GM19467 (cell line): ENCODE data around the gene OR51E1.
A peak's percentile ranks its signal among the peaks of the same experiment; 100 is the strongest.

ENCODE experiments used
- ATAC-seq: cut with Tn5 transposase; IDR thresholded peaks from one replicate; pipeline ENCODE4 v1.9.1; 2021; ENCODE audit warnings: mild to moderate bottlenecking, moderate library complexity; ENCODE audit not compliant: unreplicated experiment

Gene OR51E1, protein sequence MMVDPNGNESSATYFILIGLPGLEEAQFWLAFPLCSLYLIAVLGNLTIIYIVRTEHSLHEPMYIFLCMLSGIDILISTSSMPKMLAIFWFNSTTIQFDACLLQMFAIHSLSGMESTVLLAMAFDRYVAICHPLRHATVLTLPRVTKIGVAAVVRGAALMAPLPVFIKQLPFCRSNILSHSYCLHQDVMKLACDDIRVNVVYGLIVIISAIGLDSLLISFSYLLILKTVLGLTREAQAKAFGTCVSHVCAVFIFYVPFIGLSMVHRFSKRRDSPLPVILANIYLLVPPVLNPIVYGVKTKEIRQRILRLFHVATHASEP

DNA sequence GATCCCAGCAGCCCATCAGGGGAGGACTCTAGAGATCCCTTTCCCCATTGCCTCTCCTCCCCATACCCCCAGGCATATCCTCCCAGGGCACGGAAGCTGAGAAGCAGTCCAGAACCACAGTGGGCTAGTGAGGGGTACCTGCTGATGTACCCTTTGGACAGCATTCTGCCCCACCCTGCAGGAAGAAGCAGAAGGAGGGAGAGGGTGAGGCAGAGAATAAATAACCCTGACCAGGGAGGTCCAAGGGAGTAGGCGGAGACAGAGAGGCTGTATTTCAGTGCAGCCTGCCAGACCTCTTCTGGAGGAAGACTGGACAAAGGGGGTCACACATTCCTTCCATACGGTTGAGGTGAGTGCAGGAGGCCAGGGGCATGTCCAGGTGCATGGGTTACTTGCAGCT, at the start of gene OR51E1:
TSS of gene OR51E1 (plus strand) at position 301 of the 400 bp plus-strand sequence. CDS start 8,545 bp downstream, outside the sequence.
- no peak for ATAC-seq

DNA sequence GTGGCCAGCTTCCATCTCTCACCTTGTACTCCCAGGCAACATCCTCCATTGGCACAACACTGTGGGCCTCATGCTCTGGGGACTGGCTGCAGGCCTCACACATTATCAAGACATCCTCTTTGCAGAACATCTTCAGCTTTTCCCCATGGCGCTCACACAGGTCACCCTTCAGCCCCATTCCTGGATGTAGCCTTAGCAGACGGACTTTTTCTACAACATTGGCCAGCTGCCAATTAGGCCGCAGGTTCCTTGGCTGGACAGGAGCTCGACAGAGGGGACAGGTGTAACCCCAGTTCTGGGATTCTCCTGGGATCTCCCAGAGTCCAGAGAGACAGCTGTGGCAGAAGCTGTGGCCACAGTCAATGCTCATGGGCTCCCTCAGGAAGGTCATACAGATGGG, 38.7 kb upstream of the OR51E1 start:
- no peak for ATAC-seq

DNA sequence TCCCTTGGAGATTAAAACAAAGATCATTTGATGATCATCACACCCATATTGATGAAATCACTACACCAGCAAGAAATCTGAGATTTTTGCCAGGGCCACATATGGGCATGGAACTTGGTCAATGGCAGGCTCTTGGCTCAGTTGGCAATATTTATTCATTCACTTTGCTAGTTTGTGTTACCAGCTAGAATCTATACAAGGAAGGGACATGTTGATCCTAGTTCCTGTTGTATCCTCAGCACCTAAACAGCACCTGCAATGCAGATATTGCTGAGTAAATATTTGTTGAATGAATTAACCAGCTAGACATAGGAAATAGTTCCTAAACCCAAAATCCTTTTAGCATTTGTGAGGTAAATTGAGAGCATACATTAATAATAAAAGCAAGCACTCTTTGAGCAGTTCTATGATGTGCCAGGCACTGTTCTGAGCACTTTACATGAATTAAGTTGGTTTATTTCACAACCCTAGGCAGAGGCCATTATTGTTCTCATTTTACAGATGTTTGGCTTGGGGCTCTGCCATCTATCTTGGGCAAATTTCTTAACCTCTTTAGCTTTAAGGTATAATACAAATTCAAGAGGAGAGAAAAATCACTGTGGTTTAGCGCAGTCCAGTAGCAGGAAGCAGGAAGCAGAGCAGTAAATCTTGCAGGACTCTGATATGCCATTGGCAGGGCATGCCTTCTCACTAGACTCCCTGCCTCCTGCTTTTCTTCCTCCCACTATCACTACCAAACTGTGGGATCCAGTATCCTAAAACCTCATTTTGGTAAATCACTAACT, 37.4 kb upstream of the OR51E1 start:
- ATAC-seq = no peak

DNA sequence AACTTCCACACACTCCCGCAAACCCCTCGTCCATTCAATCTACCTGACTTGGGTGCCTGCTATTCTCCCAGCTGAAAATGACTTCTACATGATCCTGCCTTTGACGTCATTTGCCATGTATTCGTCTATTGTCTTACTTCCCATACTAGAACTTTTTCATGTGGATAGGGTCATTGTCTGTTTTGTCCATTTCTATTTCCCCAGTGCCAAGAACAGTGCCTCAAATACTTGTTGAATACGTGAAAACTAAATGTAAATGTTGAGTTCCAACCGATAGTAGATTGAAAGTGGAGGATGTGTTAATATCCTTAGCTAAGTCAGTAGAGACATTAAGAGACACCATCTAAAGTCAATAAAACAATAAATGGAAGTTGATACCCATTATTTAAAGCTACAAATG, 36.7 kb upstream of the OR51E1 start:
- ATAC-seq = no peak

DNA sequence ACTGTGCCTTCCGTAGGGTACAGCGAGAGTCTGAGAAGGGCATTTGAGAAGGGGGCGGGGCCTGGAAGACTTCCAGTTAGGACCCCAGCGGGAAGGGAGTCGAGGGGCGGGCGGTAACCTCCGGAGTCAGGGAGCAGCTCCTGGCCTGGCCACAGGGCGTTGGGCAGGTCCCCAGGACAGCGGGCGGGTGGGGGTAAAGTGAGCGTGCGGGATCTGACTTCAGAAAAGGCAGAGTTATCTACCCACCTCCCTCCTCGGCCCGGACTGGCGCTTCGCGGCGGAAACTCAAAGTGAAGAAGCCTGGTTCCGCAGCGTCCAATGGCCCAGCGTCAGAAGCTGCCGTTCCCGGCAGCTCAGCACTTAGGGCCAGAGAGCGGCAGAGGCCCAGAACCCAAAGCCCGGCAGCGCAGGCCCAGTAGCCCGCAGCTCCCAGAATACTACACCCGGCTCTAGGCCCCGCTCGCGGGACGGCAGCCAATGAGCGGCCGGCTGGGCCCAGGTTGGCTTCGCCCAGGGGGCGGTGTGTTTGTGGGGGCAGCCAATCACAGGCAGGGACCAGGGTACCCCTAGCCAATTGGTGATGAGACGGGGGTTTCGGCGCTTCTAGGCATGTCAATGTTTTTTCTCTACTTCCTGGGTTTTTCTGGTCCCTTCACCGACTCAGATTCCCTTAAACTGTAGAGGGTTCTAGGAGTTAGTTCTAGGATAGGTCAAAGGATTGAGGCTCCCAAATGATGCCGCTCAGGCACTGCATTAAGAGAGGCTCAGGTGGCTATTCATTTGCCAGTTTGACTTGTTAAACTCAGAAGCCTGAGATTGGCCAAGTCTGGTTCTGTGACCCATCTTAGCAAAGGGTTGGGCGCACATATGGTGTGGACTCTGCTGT, 35.8 kb upstream of the OR51E1 start, which contains the start of gene TRIM68:
TSS of gene TRIM68 (minus strand) at position 451 of the 886 bp plus-strand sequence. CDS start 2,727 bp downstream, outside the sequence.
- peak; percentile 100 for ATAC-seq

DNA sequence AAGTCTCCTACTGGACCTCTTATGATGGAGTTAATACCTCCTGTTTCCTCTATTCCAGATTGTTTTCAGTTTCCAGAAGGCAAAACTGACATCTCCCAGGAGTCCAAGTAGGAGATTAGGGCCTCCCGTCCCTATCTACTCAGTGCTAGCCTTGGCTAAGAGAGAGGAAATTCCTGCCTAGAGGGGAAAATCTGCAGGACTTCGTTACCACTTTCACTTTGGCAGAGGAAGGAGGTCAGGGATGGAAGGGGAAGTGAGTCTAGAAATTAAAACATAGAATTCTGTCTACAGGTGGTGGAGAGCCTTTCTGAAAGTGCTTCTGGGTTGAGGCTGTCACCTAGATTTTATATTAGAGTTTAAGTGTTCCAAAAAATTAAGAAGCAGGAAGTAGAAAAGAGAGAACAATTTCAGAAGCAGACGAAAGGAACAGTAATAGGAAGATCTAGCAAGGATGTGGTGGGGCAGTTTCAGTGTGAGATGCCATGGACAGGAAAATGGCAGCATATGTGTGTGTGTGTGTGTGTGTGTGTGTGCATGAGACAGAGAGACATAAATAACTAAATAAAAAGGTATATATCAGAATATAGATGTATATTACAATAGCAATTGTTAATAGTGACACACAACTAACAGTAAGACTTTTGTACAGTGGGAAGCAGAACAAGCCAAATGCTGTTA, 33.4 kb upstream of the OR51E1 start:
- ATAC-seq = no peak

DNA sequence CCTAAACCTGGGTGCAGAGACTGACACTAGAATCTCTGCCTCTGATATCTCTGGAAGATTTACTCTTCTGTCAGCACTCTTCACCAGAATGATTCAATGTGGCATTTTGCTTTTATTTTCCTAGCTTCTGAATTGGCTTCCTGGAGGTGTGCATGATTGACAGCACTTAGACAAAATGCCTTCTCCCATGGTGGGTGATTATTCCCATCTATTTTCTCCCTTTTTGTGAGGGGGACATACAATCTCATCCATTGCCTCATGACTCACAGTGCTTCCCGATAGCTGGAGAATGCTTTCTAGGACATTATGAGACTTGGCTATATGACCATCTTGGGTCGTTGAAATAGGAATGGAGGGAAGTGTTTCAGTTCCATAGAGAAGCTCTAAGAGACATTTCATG, 31.8 kb upstream of the OR51E1 start:
- ATAC-seq = no peak

DNA sequence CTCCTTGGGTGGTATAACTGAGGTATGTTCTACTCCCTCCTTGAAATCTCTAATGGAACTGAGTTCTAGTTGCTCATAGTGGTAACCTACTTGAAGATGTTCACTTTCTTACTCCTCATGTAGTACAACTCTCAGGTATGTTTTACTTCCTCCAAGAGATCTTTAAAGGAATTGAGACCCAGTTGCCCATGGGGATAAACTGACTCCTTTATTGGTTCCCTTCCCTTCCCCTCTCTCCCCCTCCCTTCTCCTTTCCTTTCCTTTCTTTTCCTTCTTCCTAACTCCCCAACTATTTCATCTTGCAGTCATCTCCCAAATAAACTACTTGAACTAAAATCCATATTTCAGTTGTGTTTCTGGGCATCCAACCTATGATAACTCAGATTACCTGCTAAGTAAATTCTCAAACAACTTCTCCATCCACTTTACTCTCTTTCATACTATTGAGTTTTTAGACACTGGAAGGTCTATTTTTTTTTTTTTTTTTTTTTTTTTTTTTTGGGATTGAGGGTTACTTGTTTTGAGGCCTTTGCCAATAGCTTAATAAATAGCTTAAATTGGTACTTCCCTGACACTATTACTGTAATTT, 27.8 kb upstream of the OR51E1 start:
- ATAC-seq = no peak

DNA sequence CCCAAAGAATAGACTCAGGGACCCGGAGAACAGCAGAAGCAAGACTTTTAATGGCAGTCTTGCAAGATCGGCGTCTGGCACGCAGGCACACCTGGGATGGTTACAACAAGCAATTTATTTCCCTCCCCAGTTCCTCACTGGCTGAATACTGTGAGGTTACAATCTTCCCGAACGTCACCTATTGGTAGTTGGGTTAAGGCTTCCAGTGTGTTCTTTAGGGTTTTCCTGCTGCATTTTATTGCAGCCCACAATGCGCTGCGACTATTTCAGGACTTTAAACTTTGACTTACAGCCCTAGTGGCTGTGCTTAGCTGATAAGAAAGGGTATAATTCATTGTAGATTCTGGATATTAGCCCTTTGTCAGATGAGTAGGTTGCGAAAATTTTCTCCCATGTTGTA, 24.3 kb upstream of the OR51E1 start:
- ATAC-seq = no peak

DNA sequence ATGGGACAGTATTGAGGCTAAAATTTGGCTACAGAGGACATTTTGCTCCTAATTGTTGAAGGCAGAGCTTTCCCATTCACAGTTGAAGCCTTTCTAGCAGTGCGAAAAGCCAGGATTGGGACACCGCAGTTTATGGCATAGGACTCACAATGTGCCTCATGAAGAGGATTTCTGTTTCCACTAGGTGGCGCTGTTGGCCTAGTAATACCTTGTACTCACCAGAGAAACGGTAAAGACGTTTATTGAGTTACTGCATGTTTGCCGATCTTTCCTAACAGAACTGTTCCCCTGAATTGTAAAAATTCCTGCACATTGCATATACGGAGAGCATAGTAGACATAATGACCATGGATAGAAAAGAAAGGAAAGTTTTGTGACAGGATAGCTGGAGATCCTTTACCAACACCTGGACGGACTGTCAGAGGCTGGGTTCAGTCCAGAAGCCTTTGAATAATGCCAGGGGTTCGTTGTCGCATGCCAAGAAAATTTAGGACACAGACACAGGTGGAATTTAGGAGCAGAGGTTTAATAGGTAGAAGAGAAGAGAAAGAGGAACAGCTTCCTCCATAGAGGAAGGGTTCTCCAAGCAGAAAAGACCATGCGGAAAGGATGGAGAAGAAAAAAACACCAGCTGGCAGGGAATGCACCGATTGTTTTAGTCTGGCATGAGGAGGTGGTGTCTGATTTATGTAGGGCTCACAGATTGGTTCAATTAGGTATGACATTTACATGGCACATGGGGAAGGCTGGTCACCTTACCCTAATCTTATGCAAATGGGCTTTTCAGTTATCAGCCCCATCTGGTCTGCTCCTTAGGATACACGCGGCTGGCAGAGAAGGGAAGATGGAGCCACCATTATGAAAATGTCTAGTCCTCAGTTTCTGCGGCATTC, 17.3 kb upstream of the OR51E1 start:
- no peak for ATAC-seq

DNA sequence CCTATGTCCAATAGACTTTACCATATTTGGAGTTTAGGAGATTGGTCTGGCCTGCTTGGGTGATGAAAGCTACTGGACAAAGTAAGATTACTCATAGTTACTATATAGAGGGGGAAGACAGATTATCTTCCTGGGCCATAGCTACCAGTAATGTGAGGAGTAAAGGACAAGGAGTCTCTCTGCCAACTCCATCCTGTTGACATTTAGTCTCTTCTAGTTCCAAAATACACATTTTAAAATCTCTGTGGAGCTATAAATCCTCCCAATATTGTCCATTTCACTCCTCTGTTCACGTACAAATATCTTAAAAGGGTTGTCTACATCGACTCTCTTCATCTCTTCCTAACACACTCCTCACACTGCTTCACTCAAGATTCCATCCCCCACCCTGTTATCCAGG, 7.6 kb upstream of the OR51E1 start:
- no peak for ATAC-seq

DNA sequence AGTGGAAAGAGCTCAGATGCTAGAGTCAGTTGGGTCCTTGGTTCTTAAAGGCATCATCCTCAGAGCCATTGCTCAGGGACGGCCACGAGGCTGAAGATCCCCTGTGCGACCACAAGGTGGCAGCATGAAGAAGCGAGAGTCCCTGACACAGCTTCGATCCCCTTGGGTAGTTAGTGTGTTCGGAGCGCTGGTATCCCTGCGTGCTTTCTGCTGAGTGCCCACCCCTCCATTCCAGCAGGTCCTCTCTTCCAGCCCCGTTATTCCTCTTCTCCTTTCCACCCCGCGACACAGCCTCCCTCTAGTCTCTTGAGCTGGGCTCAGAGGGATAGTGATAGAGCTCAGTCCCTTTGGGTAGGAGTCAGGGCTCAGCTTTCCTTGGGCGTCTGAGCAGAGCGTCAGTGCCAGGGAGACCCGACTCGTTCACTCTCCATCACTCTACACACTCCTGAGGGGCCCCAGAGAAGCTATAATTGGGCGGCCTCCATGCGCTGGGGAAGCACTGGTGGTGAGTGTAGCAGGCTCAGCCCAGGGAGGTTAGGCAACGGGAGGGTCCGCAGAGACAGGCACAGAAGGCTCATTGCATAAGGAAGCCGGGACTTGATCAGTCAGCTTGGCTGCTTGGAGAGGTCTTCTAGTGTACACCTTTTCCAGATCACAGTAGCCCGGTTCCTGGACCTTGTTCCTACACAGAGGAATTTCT, 6.7 kb upstream of the OR51E1 start, which contains the start of gene OR51D1:
TSS of gene OR51D1 (plus strand) at position 516 of the 700 bp plus-strand sequence. CDS start 2,314 bp downstream, outside the sequence.
- ATAC-seq = peak; percentile 76

DNA sequence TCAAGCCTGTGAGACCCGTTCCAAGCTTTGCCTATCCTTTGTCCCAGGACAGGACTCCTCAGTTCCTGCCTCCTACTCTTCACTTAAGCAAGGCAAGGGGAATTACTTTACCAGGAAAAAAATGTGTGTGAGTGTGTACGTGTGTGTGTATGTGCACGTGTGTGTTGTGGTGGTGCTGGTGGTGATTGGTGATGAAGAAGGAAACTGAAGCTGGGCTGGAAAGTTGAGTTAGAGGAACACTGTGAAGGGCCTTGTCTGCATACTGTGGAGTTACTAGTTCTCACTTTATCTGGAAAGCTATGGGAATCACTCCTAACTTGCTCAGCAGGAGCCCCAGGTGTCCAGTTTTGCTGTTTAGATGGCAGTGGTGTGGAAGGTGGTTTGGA, 6.1 kb upstream of the OR51E1 start:
- ATAC-seq = no peak

DNA sequence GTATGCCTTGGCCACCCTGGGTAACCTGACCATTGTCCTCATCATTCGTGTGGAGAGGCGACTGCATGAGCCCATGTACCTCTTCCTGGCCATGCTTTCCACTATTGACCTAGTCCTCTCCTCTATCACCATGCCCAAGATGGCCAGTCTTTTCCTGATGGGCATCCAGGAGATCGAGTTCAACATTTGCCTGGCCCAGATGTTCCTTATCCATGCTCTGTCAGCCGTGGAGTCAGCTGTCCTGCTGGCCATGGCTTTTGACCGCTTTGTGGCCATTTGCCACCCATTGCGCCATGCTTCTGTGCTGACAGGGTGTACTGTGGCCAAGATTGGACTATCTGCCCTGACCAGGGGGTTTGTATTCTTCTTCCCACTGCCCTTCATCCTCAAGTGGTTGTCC, 3.9 kb upstream of the OR51E1 start:
- no peak for ATAC-seq

DNA sequence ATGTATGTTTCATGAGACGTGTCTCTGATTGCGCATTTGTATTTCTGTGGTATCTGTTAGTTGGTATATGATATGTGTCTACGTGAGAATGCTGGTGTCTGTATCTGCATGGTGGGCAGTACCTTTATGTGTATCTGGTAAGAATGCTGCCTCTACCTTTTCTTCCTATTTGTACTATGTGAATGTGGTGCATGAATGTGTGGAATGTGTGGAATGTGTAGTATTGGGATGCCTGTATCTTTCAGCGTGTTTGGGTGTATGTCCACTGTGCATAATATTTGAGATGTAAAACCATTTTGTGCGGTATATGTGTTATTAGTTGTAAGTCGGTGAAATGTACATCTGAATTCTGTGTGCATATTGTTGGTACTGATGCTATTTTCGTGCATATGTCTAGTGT, 2.3 kb upstream of the OR51E1 start:
- ATAC-seq = no peak

DNA sequence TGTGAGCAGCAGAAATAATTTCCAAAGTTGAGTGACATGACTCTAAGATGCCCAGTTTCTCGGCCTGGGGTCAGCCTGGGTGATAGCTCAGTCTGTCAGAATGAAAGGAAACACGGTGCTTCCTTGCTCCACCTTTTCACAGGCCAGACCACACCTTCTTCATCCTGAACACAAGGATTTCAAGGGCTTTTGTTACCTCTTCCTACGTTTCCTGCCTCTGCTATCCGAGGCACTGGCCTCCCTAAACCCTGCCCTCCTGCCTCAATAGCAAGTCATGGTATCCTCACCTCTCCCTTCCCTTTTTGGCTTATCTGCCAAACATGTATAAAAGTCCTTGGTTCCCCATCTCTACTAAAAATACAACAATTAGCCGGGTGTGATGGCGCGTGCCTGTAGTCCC, 1.7 kb upstream of the OR51E1 start:
- ATAC-seq = no peak

DNA sequence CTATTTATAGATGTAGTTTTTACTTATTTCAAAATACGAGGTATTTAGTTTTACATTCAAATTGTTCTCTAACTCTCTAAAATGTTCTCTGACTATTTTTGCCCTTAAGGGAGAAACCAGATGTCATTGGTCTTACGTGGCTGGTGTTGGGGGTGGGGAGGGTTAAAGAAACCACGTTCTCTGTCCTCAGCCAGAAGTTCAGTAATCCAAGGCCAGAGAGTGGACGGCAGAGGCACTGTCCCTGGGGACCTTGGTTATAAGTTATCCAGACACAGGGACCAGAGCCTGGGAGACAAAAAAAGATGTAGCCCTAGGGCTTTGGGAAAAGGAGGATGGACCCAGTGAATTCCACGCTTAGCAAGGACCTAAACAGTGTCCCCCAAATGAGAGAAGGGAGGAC, 706 bp upstream of the OR51E1 start:
- ATAC-seq = no peak

DNA sequence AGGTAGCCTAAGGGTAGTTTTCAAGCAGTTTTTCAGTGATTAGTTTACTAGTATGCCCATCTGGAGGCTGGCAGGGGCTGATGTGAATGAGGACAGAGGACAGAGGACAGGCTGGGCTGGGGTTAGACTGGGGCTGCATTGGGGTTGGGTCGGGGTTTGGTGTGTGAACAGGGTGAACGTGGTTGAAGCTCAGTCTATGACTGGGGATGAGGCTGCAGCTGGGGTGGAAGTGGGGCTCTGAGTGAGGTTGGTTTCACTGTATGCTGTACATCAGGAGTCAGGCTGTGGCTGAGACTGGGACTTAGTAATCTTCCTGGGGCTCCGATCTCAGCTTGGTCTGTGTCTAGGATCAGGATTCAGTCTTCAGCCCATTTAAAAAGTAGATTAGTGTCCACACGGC, 451 bp downstream of the OR51E1 start:
- no peak for ATAC-seq

DNA sequence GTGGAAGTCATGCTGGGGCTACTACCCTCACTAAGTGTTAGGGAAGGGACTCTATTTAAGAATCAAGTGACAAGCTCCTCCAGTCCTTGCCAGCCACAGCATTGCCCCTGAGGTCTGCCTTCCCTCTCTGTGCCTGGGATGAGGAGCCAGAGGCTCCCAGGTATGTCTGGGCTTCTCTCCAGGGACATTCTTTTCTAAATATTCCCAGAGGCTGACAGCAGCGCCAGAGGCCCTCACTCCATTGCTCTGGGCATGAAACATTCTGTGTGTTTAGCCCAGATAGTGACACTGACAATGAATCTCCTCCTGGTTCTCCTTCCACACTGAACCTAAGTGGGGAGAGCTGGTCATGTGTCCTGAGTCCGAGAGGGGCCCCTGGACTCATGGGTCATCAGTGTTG, 2.2 kb downstream of the OR51E1 start:
- ATAC-seq = no peak
